Loucy (cell line): ENCODE measurements around the gene SEMA3D.

ENCODE experiments used
- H2AFZ ChIP-seq: fragments of 200-600 bp; sonication (generic); 2 replicates; pipeline ENCODE4 v1.6.0; 2016; ENCODE audit warnings: antibody characterized with exemption, mild to moderate bottlenecking, low read length, moderate library complexity
- H3F3A ChIP-seq: fragments of 200-600 bp; 2 replicates; pipeline ENCODE4 v1.6.0; 2016; ENCODE audit warnings: antibody characterized with exemption, low read depth, mild to moderate bottlenecking
- H3K27me3 ChIP-seq: fragments of 200-600 bp; sonication (generic); 2 replicates; pipeline ENCODE4 v1.6.1; 2014; ENCODE audit warnings: low read length, mild to moderate bottlenecking; ENCODE audit not compliant: insufficient read depth, poor library complexity, severe bottlenecking
- H3K36me3 ChIP-seq: fragments of 200-600 bp; sonication (generic); 2 replicates; pipeline ENCODE4 v1.6.1; 2016; ENCODE audit warnings: low read length; ENCODE audit not compliant: insufficient read depth
- H3K4me1 ChIP-seq: fragments of 200-600 bp; sonication (generic); 2 replicates; pipeline ENCODE4 v1.5.1; 2014; ENCODE audit warnings: low read length, mild to moderate bottlenecking; ENCODE audit not compliant: insufficient read depth, poor library complexity, severe bottlenecking
- H3K4me2 ChIP-seq: fragments of 200-600 bp; sonication (generic); 2 replicates; pipeline ENCODE4 v1.6.0; 2014; ENCODE audit warnings: antibody characterized with exemption, low read length, low read depth, mild to moderate bottlenecking; ENCODE audit not compliant: poor library complexity, severe bottlenecking
- H3K4me3 ChIP-seq: fragments of 200-600 bp; sonication (generic); 2 replicates; pipeline ENCODE4 v1.5.1; 2014; ENCODE audit warnings: low read length, mild to moderate bottlenecking, mixed read lengths; ENCODE audit not compliant: poor library complexity, severe bottlenecking
- H3K79me2 ChIP-seq: fragments of 200-600 bp; sonication (generic); 2 replicates; pipeline ENCODE4 v1.6.1; 2014; ENCODE audit warnings: low read length; ENCODE audit not compliant: insufficient read depth
- H3K9ac ChIP-seq: fragments of 200-600 bp; sonication (generic); 2 replicates; pipeline ENCODE4 v1.6.0; 2014; ENCODE audit warnings: mild to moderate bottlenecking, low read depth, low read length, moderate library complexity; ENCODE audit not compliant: poor library complexity, severe bottlenecking
- H3K9me2 ChIP-seq: fragments of 200-600 bp; sonication (generic); replicated peaks from 2 replicates; pipeline ENCODE4 v1.6.1; 2016; ENCODE audit warnings: low read depth, low read length, mixed read lengths
- H3K9me3 ChIP-seq: fragments of 200-600 bp; sonication (generic); 2 replicates; pipeline ENCODE4 v1.6.1; 2014; ENCODE audit warnings: mild to moderate bottlenecking, antibody characterized with exemption, low read length, low read depth; ENCODE audit not compliant: insufficient read depth
- H4K20me1 ChIP-seq: fragments of 200-600 bp; sonication (generic); 2 replicates; pipeline ENCODE4 v1.6.0; 2014; ENCODE audit warnings: antibody characterized with exemption, low read length, mild to moderate bottlenecking; ENCODE audit not compliant: insufficient read depth, poor library complexity, severe bottlenecking
- EZH2phosphoT487 ChIP-seq: fragments of 200-600 bp; IDR thresholded peaks from 2 replicates; pipeline ENCODE4 v1.6.1; 2018; ENCODE audit warnings: antibody characterized with exemption, mild to moderate bottlenecking, moderate library complexity, borderline replicate concordance
- TF ChIP-seq, protein P1 (sequence below): fragments of 200-600 bp; sonication (generic); conservative IDR thresholded peaks from 2 replicates; pipeline ENCODE4 v1.5.1; 2014; ENCODE audit warnings: mild to moderate bottlenecking, antibody characterized with exemption, low read length

Gene SEMA3D

DNA sequence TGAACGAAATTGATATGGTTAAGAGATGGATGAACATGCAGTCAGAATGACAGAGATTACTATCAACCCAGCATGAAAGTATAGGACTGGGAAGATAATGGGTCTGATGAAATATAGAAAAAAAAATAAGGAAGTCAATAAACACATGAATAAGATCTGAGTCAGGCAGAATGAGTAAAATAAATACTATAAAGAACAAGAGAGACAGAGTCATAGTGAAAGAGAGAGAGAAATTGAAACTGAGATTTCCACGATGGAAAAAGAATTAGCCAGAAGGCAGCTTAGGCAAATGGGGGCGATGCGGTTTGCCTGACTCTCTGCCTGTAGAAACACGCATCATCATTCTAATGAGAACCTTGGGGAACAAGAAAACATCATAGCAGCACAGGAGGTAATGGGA lies 26.6 kb downstream of the SEMA3D start:
- Histone ChIP-seq H3K9ac (no peak overlapping the region), H3K4me3 (no peak overlapping the region), H3F3A (no peaks in the 10 kb centered on the region), H3K4me1 (no peaks in the 10 kb centered on the region), H3K4me2 (no peak overlapping the region), H3K79me2 (no peaks in the 10 kb centered on the region), H2AFZ (no peak overlapping the region), H3K9me2 (no peaks in the 10 kb centered on the region), H3K27me3 (no peaks in the 10 kb centered on the region), H3K36me3 (no peaks in the 10 kb centered on the region), H3K9me3 (no peaks in the 10 kb centered on the region), H4K20me1 (no peaks in the 10 kb centered on the region)
- no peak for TF ChIP-seq EZH2phosphoT487
- TF ChIP-seq, protein P1, sequence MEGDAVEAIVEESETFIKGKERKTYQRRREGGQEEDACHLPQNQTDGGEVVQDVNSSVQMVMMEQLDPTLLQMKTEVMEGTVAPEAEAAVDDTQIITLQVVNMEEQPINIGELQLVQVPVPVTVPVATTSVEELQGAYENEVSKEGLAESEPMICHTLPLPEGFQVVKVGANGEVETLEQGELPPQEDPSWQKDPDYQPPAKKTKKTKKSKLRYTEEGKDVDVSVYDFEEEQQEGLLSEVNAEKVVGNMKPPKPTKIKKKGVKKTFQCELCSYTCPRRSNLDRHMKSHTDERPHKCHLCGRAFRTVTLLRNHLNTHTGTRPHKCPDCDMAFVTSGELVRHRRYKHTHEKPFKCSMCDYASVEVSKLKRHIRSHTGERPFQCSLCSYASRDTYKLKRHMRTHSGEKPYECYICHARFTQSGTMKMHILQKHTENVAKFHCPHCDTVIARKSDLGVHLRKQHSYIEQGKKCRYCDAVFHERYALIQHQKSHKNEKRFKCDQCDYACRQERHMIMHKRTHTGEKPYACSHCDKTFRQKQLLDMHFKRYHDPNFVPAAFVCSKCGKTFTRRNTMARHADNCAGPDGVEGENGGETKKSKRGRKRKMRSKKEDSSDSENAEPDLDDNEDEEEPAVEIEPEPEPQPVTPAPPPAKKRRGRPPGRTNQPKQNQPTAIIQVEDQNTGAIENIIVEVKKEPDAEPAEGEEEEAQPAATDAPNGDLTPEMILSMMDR, result no peak

DNA sequence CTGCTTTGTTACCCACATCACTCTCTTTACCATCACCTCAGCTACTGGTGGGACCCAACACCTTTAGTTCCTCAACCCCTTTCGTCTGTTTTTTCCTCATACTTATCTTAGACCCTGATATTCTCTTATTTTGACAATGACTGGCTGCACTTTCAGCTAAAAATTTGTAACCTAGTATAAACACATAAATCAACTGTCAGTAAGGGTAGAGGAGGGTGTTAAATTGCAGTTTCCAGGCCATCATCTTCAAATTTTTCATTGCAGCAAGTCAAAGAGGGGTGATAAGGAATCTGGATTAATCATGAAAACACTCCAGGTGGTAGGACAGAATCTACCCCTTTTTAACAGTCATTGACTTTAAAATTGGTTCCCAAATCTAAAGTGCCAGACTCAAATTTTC lies 27.9 kb downstream of the SEMA3D start:
- no peak overlapping the region for H3K4me2 ChIP-seq
- no peaks in the 10 kb centered on the region for H3K79me2 ChIP-seq
- H3K36me3 ChIP-seq, result no peaks in the 10 kb centered on the region
- no peaks in the 10 kb centered on the region for H3K9me2 ChIP-seq
- H3K9ac ChIP-seq, result no peak overlapping the region
- H3K4me3 ChIP-seq, result no peak overlapping the region
- H3K27me3 ChIP-seq, result no peaks in the 10 kb centered on the region
- TF ChIP-seq, protein P1, result no peak
- H3K4me1 ChIP-seq, result no peaks in the 10 kb centered on the region
- no peaks in the 10 kb centered on the region for H3F3A ChIP-seq
- H3K9me3 ChIP-seq, result no peaks in the 10 kb centered on the region
- H4K20me1 ChIP-seq, result no peaks in the 10 kb centered on the region
- H2AFZ ChIP-seq, result no peak overlapping the region

DNA sequence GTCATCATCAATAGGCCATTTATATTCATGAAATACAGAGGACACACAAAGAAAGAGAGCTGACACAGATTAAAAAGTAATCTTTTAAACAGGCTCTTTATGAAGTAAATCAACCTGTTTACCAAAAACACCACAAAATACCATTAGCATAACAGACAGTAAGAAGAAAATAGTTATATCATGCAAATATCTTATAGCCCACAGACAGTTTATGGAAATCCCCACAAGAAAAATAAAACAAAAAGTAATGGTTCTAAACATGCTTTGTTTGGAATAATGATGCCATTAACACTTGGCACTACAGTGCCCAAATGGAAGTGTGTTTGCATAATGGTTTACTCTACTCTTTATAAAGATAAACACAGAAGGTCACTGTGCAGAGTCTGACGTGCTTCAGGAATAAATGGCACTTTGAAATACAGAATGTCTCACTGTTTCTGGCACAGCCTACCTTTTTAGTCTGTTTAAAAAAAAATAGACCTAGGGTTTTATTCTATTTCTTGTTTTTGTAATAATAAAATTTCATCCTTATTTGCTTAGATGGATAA lies 30.1 kb downstream of the SEMA3D start:
- Histone ChIP-seq H3K9me2 (no peaks in the 10 kb centered on the region), H4K20me1 (no peaks in the 10 kb centered on the region), H3K9ac (no peak overlapping the region), H3K4me2 (no peak overlapping the region), H3K27me3 (no peaks in the 10 kb centered on the region), H3K4me1 (no peaks in the 10 kb centered on the region), H3K79me2 (no peaks in the 10 kb centered on the region), H3K36me3 (no peaks in the 10 kb centered on the region), H3K4me3 (no peak overlapping the region), H2AFZ (no peak overlapping the region), H3K9me3 (no peaks in the 10 kb centered on the region), H3F3A (no peaks in the 10 kb centered on the region)
- no peak for TF ChIP-seq EZH2phosphoT487
- TF ChIP-seq, protein P1, result no peak
